Adrenal gland (tissue), 5 donors: ENCODE data around the gene MED12L.

Experiments used
- POLR2A ChIP-seq, 2 donors: fragments of 450-650 bp; IDR thresholded peaks; one replicate each; pipeline ENCODE4 v1.6.1; 2017; ENCODE audit warnings: antibody characterized with exemption in 2 of 2, mild to moderate bottlenecking in 2 of 2, moderate library complexity in 1 of 2
- TF ChIP-seq, protein P1 (sequence below), 6 experiments: fragments of 450-650 bp in 4 of 6; fragments of 200-600 bp in 2 of 6; sonication (generic) in 1 of 6; IDR thresholded peaks; 1 replicate in 5 of 6; 2 replicates in 1 of 6; pipeline versions ENCODE4 v1.5.1 to v1.8.0; 2016 to 2021; ENCODE audit warnings: antibody characterized with exemption in 6 of 6, mild to moderate bottlenecking in 2 of 6, moderate library complexity in 1 of 6
- donor health status: DM: no; HTN: no; CAD: no.

DNA sequence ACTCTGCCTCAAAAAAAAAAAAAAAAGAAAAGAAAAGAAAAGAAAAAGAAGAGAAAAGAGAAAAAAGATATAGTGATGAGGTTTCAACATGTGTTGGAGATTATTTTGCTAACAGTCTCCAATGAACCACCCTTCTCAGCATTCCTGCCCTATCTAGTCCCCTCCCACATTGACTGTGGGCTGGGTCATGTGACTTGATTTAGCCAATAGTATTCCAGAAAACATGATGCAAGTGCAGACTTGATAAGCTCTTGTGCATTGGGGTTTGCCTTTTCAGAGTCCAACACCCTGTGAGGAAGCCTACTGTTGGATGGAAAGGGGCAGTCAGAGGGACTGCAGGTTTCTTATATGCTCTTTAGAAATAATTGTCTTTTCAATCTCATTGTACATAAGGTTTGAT lies 37.8 kb upstream of the MED12L start:
- TF ChIP-seq, protein P1, sequence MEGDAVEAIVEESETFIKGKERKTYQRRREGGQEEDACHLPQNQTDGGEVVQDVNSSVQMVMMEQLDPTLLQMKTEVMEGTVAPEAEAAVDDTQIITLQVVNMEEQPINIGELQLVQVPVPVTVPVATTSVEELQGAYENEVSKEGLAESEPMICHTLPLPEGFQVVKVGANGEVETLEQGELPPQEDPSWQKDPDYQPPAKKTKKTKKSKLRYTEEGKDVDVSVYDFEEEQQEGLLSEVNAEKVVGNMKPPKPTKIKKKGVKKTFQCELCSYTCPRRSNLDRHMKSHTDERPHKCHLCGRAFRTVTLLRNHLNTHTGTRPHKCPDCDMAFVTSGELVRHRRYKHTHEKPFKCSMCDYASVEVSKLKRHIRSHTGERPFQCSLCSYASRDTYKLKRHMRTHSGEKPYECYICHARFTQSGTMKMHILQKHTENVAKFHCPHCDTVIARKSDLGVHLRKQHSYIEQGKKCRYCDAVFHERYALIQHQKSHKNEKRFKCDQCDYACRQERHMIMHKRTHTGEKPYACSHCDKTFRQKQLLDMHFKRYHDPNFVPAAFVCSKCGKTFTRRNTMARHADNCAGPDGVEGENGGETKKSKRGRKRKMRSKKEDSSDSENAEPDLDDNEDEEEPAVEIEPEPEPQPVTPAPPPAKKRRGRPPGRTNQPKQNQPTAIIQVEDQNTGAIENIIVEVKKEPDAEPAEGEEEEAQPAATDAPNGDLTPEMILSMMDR (IDR thresholded peaks at IDR 0.05) = no peak
- no peak for TF ChIP-seq POLR2A (IDR thresholded peaks at IDR 0.05)
